ENCODE results near the gene DTD1. TPM values are rescaled to one million over a fixed set of nuclear protein-coding genes. Genes with fewer than 3 reads are reported as not detected.

The DTD1 gene
- polyA plus RNA-seq, 1 of the 3 experiments (the other 2 are of a cell fraction), result 81.1 TPM

DNA sequence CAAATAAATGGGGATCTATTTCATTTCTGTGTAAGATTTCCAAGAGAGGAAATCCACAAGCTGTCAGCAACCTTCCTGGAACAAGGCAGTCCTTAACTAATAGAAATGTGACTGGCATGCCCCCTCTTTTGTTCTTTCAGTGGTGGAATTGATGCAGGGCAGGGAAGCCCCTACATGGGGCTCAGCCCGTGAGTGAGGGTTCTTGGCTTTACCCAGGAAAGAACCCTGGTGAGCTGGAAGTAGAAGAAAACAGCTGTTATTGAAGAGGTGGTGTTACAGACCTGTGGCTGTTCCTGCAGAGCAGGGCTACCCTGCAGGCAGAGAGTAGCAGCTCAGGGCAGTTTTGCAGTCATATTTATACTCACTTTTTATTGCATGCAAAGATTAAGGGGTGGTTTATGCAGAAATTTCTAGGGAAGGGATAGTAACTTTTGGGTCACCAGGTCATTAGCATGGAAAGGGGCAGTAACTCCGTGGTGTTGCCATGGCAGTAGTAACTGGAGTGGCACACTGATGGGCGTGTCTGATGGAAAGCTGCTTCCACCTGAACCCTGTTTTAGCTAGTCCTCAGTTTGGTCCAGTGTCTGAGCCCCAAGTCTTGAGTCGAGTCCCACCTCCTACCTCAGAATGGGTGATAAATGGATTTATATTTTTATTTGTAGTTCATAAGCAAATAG, 137.1 kb downstream of the DTD1 start:
- no peaks in the 10 kb centered on the region for H4K20me1 ChIP-seq (ENCODE audit: insufficient read depth)
- no peak overlapping the region for H3K27ac ChIP-seq (ENCODE audit: low read depth in 2 of 2, low read length in 1 of 2)
- H3K36me3 ChIP-seq (replicated peaks in 1 of 2; ENCODE audit: control insufficient read depth in 1 of 2, insufficient read depth in 2 of 2, low read length in 1 of 2), result no peaks in the 10 kb centered on the region
- CTCF ChIA-PET, result no interaction called here
- no peak for DNase-seq
- POLR2A ChIA-PET, result no interaction called here
- no peak overlapping the region for H3K4me3 ChIP-seq (ENCODE audit: low read depth in 2 of 2, low read length in 1 of 2)
- H3K9me3 ChIP-seq, result no peaks in the 10 kb centered on the region
- TF ChIP-seq NRF1 (IDR thresholded peaks at IDR 0.05; ENCODE audit: low read depth, low read length), result no peak
- TF ChIP-seq JUND (IDR thresholded peaks at IDR 0.05), result no peak
- no peak for TF ChIP-seq FOXM1 (IDR thresholded peaks at IDR 0.05; ENCODE audit: low read depth)
- TF ChIP-seq, protein P1, sequence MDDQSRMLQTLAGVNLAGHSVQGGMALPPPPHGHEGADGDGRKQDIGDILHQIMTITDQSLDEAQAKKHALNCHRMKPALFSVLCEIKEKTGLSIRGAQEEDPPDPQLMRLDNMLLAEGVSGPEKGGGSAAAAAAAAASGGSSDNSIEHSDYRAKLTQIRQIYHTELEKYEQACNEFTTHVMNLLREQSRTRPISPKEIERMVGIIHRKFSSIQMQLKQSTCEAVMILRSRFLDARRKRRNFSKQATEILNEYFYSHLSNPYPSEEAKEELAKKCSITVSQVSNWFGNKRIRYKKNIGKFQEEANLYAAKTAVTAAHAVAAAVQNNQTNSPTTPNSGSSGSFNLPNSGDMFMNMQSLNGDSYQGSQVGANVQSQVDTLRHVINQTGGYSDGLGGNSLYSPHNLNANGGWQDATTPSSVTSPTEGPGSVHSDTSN (IDR thresholded peaks at IDR 0.05), result no peak
- TF ChIP-seq, protein P2, sequence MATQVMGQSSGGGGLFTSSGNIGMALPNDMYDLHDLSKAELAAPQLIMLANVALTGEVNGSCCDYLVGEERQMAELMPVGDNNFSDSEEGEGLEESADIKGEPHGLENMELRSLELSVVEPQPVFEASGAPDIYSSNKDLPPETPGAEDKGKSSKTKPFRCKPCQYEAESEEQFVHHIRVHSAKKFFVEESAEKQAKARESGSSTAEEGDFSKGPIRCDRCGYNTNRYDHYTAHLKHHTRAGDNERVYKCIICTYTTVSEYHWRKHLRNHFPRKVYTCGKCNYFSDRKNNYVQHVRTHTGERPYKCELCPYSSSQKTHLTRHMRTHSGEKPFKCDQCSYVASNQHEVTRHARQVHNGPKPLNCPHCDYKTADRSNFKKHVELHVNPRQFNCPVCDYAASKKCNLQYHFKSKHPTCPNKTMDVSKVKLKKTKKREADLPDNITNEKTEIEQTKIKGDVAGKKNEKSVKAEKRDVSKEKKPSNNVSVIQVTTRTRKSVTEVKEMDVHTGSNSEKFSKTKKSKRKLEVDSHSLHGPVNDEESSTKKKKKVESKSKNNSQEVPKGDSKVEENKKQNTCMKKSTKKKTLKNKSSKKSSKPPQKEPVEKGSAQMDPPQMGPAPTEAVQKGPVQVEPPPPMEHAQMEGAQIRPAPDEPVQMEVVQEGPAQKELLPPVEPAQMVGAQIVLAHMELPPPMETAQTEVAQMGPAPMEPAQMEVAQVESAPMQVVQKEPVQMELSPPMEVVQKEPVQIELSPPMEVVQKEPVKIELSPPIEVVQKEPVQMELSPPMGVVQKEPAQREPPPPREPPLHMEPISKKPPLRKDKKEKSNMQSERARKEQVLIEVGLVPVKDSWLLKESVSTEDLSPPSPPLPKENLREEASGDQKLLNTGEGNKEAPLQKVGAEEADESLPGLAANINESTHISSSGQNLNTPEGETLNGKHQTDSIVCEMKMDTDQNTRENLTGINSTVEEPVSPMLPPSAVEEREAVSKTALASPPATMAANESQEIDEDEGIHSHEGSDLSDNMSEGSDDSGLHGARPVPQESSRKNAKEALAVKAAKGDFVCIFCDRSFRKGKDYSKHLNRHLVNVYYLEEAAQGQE (IDR thresholded peaks at IDR 0.05; ENCODE audit: low read depth, low read length), result no peak
- TF ChIP-seq TEAD4 (IDR thresholded peaks at IDR 0.05; ENCODE audit: borderline replicate concordance, insufficient read depth), result no peak
- no peak for TF ChIP-seq RAD21 (IDR thresholded peaks at IDR 0.05; ENCODE audit: low read length)
- no peak overlapping the region for H3K4me2 ChIP-seq
- H3K4me1 ChIP-seq (ENCODE audit: control insufficient read depth in 1 of 2, insufficient read depth in 2 of 2, low read depth in 1 of 2, low read length in 1 of 2), result peaks cover 0 to 14% of the 10 kb centered on the region in 2 experiments; a peak in 1 of 4 replicates
- H2AFZ ChIP-seq (ENCODE audit: low read depth), result no peak overlapping the region
- H3K9ac ChIP-seq, result no peak overlapping the region
- no peaks in the 10 kb centered on the region for H3K79me2 ChIP-seq (ENCODE audit: insufficient read depth)
- no peaks in the 10 kb centered on the region for H3F3A ChIP-seq (replicated peaks; ENCODE audit: insufficient read depth)
- H3K9me2 ChIP-seq, result no peaks in the 10 kb centered on the region
- H3K27me3 ChIP-seq (ENCODE audit: insufficient read depth), result no peaks in the 10 kb centered on the region
- WGBS (ENCODE audit: low lambda C conversion rate), result 85% methylated on average over 4 of the region's 4 CpGs

- Histone ChIP-seq H3K27me3 (ENCODE audit: insufficient read depth) (no peaks in the 10 kb centered on the region), H3K36me3 (replicated peaks in 1 of 2; ENCODE audit: control insufficient read depth in 1 of 2, insufficient read depth in 2 of 2, low read length in 1 of 2) (no peaks in the 10 kb centered on the region), H3K4me3 (ENCODE audit: low read depth in 2 of 2, low read length in 1 of 2) (no peak overlapping the region), H3K4me1 (ENCODE audit: control insufficient read depth in 1 of 2, insufficient read depth in 2 of 2, low read depth in 1 of 2, low read length in 1 of 2) (peaks cover 0 to 11% of the 10 kb centered on the region in 2 experiments; a peak in 1 of 4 replicates), H3K9ac (no peak overlapping the region), H3K9me3 (no peaks in the 10 kb centered on the region), H3F3A (replicated peaks; ENCODE audit: insufficient read depth) (no peaks in the 10 kb centered on the region), H3K9me2 (no peaks in the 10 kb centered on the region), H3K27ac (ENCODE audit: low read depth in 2 of 2, low read length in 1 of 2) (no peak overlapping the region), H2AFZ (ENCODE audit: low read depth) (no peak overlapping the region), H4K20me1 (ENCODE audit: insufficient read depth) (no peaks in the 10 kb centered on the region), H3K79me2 (ENCODE audit: insufficient read depth) (no peaks in the 10 kb centered on the region), H3K4me2 (no peak overlapping the region)
- no peak for DNase-seq
- ChIA-PET POLR2A (no interaction called here), CTCF (no interaction called here)
- WGBS (ENCODE audit: low lambda C conversion rate), result 88% methylated on average over 6 of the region's 9 CpGs
- TF ChIP-seq, protein P2 (IDR thresholded peaks at IDR 0.05; ENCODE audit: low read depth, low read length), result no peak
- TF ChIP-seq TCF12 (IDR thresholded peaks at IDR 0.05) (no peak), RCOR1 (IDR thresholded peaks at IDR 0.05; ENCODE audit: low read length) (no peak), POLR2AphosphoS5 (IDR thresholded peaks at IDR 0.05; ENCODE audit: low read depth, low read length) (no peak), IRF3 (IDR thresholded peaks at IDR 0.05; ENCODE audit: low read depth, low read length) (no peak), YY1 (IDR thresholded peaks at IDR 0.05; ENCODE audit: low read depth) (no peak), SIN3A (IDR thresholded peaks at IDR 0.05; ENCODE audit: borderline replicate concordance, low read depth, low read length) (no peak), EZH2phosphoT487 (IDR thresholded peaks at IDR 0.05; ENCODE audit: borderline replicate concordance, low read depth) (no peak)
- TF ChIP-seq, protein P3, sequence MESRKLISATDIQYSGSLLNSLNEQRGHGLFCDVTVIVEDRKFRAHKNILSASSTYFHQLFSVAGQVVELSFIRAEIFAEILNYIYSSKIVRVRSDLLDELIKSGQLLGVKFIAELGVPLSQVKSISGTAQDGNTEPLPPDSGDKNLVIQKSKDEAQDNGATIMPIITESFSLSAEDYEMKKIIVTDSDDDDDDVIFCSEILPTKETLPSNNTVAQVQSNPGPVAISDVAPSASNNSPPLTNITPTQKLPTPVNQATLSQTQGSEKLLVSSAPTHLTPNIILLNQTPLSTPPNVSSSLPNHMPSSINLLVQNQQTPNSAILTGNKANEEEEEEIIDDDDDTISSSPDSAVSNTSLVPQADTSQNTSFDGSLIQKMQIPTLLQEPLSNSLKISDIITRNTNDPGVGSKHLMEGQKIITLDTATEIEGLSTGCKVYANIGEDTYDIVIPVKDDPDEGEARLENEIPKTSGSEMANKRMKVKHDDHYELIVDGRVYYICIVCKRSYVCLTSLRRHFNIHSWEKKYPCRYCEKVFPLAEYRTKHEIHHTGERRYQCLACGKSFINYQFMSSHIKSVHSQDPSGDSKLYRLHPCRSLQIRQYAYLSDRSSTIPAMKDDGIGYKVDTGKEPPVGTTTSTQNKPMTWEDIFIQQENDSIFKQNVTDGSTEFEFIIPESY (IDR thresholded peaks at IDR 0.05; ENCODE audit: borderline replicate concordance, low read depth), result no peak
These were observed 139.2 kb downstream of the DTD1 start for GRCh38 chr20:18727032-18727508.
